Stimulated activated CD8-positive, alpha-beta memory T cell treated with anti-CD3 and anti-CD28 coated beads, Interleukin-7, amount 100 ng/mL, for 1 hour (primary cell): ENCODE measurements around the gene DDX24.

Experiments
- DNase-seq, 2 donors: peaks; one replicate each; pipeline ENCODE4 v3.0.0-alpha.2; 2020; ENCODE audit warnings: low read depth in 2 of 2

The DDX24 gene

DNA sequence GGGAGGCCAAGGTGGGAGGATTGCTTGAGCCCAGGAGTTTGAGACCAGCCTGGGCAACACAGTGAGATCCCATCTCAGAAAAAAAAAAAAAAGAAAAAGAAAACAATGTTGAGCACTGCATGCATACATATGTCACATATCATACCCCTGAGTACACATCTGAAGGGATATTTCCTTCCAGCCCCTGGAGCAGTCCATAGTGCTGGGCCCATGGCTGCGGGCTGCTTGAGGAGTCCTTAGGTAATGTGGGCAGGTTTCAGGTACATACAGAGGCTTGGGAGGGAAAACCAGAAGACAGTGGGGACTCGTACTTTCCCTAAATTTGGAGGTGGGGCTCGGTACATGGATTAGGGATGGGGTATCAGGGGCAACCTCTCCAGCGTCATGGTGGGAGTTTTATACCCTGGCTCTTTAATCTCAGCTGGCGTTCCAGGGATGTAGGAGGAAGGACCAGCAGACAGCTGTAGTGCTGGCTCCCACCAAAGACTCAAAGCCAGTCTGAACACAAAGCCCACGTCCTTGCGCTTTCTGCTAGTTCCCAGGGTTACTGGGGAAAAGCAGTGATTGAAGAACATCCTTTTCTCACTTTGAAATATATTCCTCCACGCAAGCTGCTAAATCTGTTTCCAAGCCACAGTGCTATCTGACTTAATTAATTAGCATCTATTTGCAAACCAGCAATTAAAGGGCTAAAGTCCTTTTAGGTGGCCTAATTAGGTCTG lies 49.7 kb downstream of the DDX24 start:
- no peak for DNase-seq

DNA sequence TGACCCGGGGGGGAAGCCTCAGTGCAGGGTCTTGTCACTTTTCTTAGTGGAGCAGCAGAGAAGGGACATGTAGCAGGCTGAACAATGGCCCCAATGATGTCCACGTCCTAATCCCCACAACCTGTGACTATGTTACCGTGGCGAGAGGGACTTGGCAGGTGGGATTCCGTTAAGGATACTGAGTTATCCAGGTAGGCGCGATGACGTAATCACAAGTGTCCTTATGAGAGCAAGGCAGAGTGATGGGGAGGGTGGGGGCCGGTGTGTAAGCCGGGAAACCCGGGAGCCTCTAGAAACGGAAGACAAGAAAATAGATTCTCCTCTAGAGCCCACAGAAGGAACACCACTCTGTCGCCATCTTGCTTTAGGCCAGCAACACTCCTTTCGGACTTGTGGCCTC lies 50.4 kb downstream of the DDX24 start:
- DNase-seq, result no peak

GRCh38 chr14:94029671-94030203 lies 51.3 kb downstream of the DDX24 start:
- DNase-seq, result no peak

DNA sequence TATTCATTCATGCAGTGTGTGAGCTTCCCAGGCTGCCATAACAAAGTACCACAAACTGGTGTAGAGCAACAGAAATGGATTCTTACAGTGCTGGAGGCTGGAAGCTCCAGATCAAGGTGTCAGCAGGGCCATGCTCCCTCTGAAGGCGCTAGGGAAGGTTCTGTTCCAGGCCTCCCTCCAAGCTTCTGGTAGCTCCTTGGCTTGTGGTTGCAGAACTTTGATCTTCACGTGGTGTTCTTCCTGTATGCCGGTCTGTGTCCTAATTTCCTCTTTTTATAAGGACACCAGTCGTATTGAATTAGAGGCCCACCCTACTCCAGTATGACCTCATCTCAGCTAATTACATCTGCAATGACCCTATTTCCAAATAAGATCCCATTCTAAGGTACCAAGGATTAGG lies 51.7 kb downstream of the DDX24 start:
- no peak for DNase-seq

GRCh38 chr14:94028450-94028826 lies 52.6 kb downstream of the DDX24 start:
- DNase-seq, result no peak

DNA sequence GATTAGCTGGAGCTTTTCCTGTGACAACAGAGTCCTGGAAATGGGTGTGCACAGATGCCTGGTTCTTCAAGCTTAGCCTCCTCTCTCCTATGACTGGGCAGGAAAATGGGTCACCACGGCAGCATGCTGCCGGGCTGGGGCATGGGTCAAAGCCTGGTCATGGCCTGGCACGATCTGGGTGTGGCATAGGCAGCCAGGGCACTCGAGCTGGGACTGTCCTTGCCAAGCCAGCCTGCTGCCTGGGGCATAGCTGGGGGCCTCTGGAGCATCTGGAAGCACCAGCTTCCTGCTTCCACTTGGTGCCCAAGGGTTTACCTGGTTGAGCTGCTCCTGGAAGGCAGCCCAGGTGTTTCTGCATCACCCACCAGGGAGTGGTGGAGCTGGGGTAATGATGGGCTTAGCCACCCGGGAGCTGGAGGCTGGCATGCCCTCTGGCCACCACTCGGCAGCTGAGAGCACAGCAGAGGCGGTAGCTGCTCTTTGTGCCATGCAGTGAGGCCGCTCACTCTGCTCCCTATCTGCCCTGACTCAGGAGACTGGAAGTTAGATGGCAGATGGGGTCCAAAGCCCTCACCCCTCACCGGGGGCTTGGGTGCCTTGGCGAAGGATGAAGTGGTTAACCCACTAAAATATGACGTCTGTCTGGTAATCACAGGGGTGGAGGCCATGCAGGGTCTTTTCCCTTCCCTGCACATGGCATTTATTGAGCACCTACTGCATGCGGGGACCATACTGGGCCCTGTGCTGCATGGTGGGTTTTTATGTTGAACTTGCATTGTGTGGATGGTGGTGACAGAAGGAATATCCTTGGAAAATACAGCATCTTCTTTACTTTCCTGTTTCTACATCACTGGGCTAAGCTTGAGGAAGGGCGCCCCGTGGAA lies 53.2 kb downstream of the DDX24 start:
- DNase-seq, result no peak

GRCh38 chr14:94026889-94027469 lies 54.0 kb downstream of the DDX24 start:
- DNase-seq, result no peak

GRCh38 chr14:94026173-94026888 lies 54.7 kb downstream of the DDX24 start, which contains the start of gene OTUB2:
Gene OTUB2 (plus strand): TSS chr14:94026340. CDS start chr14:94026538, 198 bp downstream.
- DNase-seq, result peak; percentile 88 to 89

GRCh38 chr14:94025720-94026119 lies 55.3 kb downstream of the DDX24 start:
- no peak for DNase-seq

DNA sequence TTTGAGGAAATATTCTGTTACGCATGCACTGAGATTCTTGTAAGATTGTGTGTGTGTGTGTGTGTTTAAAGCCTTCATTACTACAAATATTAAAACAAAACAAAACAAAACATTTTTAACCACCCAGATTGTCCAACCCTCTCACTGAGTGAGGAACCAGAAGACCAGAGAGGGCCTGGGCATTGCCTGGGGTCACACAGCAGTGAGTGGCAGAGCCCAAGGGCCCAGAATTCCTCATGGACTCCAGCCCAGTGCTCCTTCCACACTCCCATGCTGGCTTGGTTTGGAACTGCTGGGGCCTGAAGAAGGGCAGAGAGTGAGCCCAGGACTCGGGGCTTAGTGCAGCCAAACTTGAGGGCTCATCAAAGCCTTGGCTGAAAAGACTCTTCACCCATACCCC lies 56.5 kb downstream of the DDX24 start:
- DNase-seq, result no peak

GRCh38 chr14:94022532-94023411 lies 58.2 kb downstream of the DDX24 start:
- DNase-seq, result no peak

- no peak for DNase-seq
These were observed 59.4 kb downstream of the DDX24 start for GRCh38 chr14:94021416-94022157.

DNA sequence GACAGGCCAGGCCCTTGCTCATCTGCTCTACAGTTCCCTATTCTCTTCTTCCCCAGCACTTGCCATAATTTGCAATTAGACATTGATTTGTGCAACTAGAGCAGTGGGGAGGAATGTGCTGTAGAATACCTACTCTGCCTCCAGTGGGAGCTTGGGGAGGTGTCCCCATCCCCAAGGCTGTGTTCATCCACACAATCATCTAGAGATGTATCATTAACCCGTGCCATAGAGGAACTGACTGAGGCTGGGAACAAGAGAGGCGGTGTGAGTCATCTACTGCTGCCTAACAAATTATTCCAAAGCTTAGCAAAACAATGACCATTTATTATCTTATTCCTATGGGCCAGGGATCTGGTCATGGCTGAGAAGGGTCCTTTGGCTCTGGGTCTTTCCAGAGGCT lies 60.0 kb downstream of the DDX24 start:
- DNase-seq, result no peak

GRCh38 chr14:94020267-94020666 lies 60.7 kb downstream of the DDX24 start:
- no peak for DNase-seq

DNA sequence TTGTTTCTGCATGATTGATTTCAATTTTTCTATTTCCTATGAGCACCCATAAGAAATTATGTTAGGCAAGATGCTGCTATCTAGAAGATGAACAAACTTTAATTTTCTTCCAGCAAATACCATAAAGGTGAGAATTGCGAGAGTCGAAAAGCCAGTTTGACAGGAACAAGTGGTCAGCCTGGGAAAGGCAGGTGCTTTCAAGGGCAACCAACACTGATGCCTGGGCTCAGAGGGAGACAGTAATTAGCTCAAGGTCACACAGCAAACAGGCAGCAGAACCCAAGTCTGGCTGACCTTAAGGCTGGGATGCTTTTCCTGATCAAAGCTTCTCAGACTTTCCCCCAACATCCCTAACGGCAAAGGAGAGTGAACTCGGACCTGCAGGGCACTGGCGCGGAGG lies 61.7 kb downstream of the DDX24 start:
- DNase-seq, result no peak

- no peak for DNase-seq
These were observed 62.7 kb downstream of the DDX24 start for GRCh38 chr14:94018308-94018707.

GRCh38 chr14:94016446-94016976 lies 64.5 kb downstream of the DDX24 start:
- no peak for DNase-seq

DNA sequence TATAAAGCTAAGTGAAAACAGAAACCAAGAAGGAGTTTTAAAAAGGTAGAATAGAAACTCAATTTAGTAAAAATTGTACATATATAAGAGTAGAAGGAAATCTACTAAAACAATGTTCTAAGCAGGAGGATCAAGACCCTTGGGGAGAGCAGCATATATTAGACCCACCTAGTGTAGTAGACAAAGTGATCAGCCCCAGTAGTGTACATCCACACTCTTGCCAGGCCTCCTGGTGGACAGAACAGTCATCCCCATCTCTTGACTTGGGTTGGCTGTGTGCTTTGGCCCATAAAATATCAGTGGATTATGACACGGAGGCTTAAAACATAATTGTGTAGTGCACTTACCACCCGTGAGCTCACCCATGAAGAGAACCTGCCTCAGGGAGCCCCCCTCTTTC lies 65.8 kb downstream of the DDX24 start:
- no peak for DNase-seq

DNA sequence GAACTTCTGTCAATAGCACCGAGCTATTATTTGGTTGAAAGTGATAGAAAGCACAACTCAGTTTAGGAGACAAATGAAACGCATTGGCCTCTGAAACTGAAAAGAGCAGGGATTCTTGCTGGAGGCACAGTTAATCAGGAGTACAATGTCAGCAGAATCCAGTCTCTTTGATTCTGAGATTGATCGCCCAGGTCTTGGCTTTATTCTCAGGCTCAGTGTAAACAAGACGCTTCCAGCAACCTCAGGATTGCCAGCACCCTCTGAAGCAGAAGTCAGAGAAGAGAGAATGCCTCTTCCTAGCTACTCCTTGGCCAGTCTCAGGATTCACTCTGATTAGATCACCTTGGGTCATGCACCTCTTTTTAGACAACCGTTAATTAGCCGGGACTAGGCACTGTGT lies 66.6 kb downstream of the DDX24 start:
- DNase-seq, result no peak

DNA sequence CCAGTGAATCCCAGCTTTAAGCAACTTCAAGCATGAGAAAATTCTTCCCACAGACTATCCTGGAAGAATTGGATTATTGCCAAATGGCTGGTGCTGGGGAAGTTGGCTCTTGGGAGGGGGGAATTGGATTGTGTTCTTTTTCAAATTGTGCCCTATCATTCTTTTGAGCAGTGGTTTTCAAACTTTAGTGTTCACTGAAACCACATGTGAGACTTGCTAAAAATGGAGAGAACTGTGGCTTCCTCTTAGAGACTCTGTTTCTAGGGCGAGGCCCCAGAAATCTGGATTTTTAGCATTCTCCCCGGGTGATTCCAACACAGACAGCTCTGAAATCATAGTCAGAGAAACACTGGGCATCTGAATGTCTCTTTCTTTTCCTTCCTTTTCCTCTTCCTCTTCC lies 69.2 kb downstream of the DDX24 start:
- DNase-seq, result no peak
